ENCODE measurements around the gene TTC27.
"Not testable (repeated sequence)": the region's sequence is repeated elsewhere in the genome, so short reads cannot be mapped to it uniquely, and the experiment has no call there.

Gene TTC27

GRCh38 chr2:32720771-32721170, 92.9 kb downstream of the TTC27 start:
- DNase-seq = no peak

- no peak for DNase-seq
These were observed 93.5 kb downstream of the TTC27 start for GRCh38 chr2:32721376-32721775.

GRCh38 chr2:32723467-32724079, 95.7 kb downstream of the TTC27 start:
- DNase-seq = no peak

GRCh38 chr2:32726678-32727077, 98.8 kb downstream of the TTC27 start:
- DNase-seq = not testable (repeated sequence)

GRCh38 chr2:32727157-32727556, 99.3 kb downstream of the TTC27 start:
- no peak for DNase-seq

- not testable (repeated sequence) for DNase-seq
These were observed 103.1 kb downstream of the TTC27 start for GRCh38 chr2:32730958-32731357.

GRCh38 chr2:32732120-32732519, 104.3 kb downstream of the TTC27 start:
- DNase-seq = peak; percentile 35

- peak; percentile 72 for DNase-seq
These were observed 105.1 kb downstream of the TTC27 start for GRCh38 chr2:32732912-32733472.

GRCh38 chr2:32735348-32735747, 107.5 kb downstream of the TTC27 start:
- no peak for DNase-seq

- peak; percentile 51 for DNase-seq
These were observed 111.1 kb downstream of the TTC27 start for GRCh38 chr2:32738939-32739338.

- DNase-seq = peak; percentile 37
These were observed 111.8 kb downstream of the TTC27 start for GRCh38 chr2:32739664-32740063.

GRCh38 chr2:32741575-32741974, 113.7 kb downstream of the TTC27 start:
- no peak for DNase-seq

GRCh38 chr2:32742376-32742775, 114.5 kb downstream of the TTC27 start:
- no peak for DNase-seq

- peak; percentile 20 for DNase-seq
These were observed 115.8 kb downstream of the TTC27 start for GRCh38 chr2:32743480-32744236.

GRCh38 chr2:32745191-32745590, 117.3 kb downstream of the TTC27 start:
- DNase-seq = peak; percentile 72

GRCh38 chr2:32745675-32746074, 117.8 kb downstream of the TTC27 start:
- DNase-seq = no peak

GRCh38 chr2:32746669-32747068, 118.8 kb downstream of the TTC27 start:
- peak; percentile 68 for DNase-seq

GRCh38 chr2:32748158-32748557, 120.3 kb downstream of the TTC27 start:
- no peak for DNase-seq

GRCh38 chr2:32750880-32751279, 123.0 kb downstream of the TTC27 start:
- no peak for DNase-seq

GRCh38 chr2:32752205-32752604, 124.4 kb downstream of the TTC27 start:
- peak; percentile 66 for DNase-seq

- no peak for DNase-seq
These were observed 125.1 kb downstream of the TTC27 start for GRCh38 chr2:32752952-32753351.

GRCh38 chr2:32754676-32755075, 126.8 kb downstream of the TTC27 start:
- DNase-seq = not testable (repeated sequence)

GRCh38 chr2:32755666-32756065, 127.8 kb downstream of the TTC27 start:
- DNase-seq = no peak

- no peak for DNase-seq
These were observed 128.4 kb downstream of the TTC27 start for GRCh38 chr2:32756074-32756727.
